Endothelial cell of umbilical vein (primary cell): ENCODE data around the gene PLXNB3. TPM values are rescaled to one million over a fixed set of nuclear protein-coding genes. Genes with fewer than 3 reads are reported as not detected.
"Not testable (repeated sequence)": the region's sequence is repeated elsewhere in the genome, so short reads cannot be mapped to it uniquely, and the experiment has no call there.

Source experiments
- BruUV-seq: library from RNA; stranded (reverse); fragments of 400-500 nt; replicated peaks from 2 replicates; lab custom pipeline; 2021; lab: Mats Ljungman, UMichigan
- CTCF ChIA-PET: fragments of 300-600, 350-600 bp; sonication (Branson Sonifier 250); formaldehyde crosslinking; loops from one replicate; lab custom pipeline; 2021; ENCODE audit warnings: antibody characterized with exemption, inconsistent platforms; lab: Charles Lee
- POLR2A ChIA-PET: fragments of 300-600, 350-600 bp; sonication (Branson Sonifier 250); formaldehyde crosslinking; loops from one replicate; lab custom pipeline; 2021; ENCODE audit warnings: antibody characterized with exemption, inconsistent platforms; lab: Charles Lee
- DNase-seq: peaks from one replicate; pipeline ENCODE4 v3.0.0-alpha.2; 2011; ENCODE audit warnings: low read depth, low spot score
- FAIRE-seq: peaks from 2 replicates; lab custom pipeline; 2011; peaks lifted over from hg19 to GRCh38; lab: Jason Lieb, UNC
- H2AFZ ChIP-seq: 2 replicates; pipeline ENCODE4 v1.6.0; 2012; ENCODE audit warnings: low read depth, low read length, control low read depth, inconsistent platforms
- H3K27ac ChIP-seq: 2 replicates; pipeline ENCODE4 v1.5.1; 2011; ENCODE audit warnings: low read depth, mild to moderate bottlenecking, control low read depth, low read length, moderate library complexity; ENCODE audit not compliant: insufficient read depth
- H3K27me3 ChIP-seq, 2 experiments: 2 replicates each; pipeline versions ENCODE4 v1.6.0 to v1.6.1; 2011; ENCODE audit warnings: low read length in 2 of 2, mixed read lengths in 1 of 2; ENCODE audit not compliant: control insufficient read depth in 2 of 2, insufficient read depth in 2 of 2
- H3K36me3 ChIP-seq, 2 experiments: 2 replicates in 1 of 2; 3 replicates in 1 of 2; pipeline ENCODE4 v1.5.1; 2011; ENCODE audit warnings: low read length in 2 of 2, mild to moderate bottlenecking in 1 of 2, moderate library complexity in 1 of 2; ENCODE audit not compliant: control insufficient read depth in 2 of 2, insufficient read depth in 2 of 2; ENCODE audit errors: extremely low read depth in 1 of 2
- H3K4me1 ChIP-seq: 3 replicates; pipeline ENCODE4 v1.5.1; 2011; ENCODE audit warnings: mild to moderate bottlenecking, low read length; ENCODE audit not compliant: control insufficient read depth, insufficient read depth; ENCODE audit errors: extremely low read depth
- H3K4me2 ChIP-seq: 2 replicates; pipeline ENCODE4 v1.6.1; 2011; ENCODE audit warnings: low read length, control low read depth, mixed read lengths; ENCODE audit not compliant: insufficient read depth
- H3K4me3 ChIP-seq, 3 experiments: fragments of 200-600 bp in 1 of 3; sonication (generic), shearing (Covaris generic) in 1 of 3; replicated peaks in 1 of 3; 2 replicates each; pipeline ENCODE4 v1.5.1; 2011 to 2016; ENCODE audit warnings: control low read depth in 3 of 3, low read length in 3 of 3, mild to moderate bottlenecking in 2 of 3, inconsistent platforms in 1 of 3, low read depth in 1 of 3, moderate library complexity in 1 of 3; ENCODE audit not compliant: insufficient read depth in 1 of 3
- H3K79me2 ChIP-seq: 2 replicates; pipeline ENCODE4 v1.6.0; 2012; ENCODE audit warnings: low read length, inconsistent platforms; ENCODE audit not compliant: control insufficient read depth, insufficient read depth
- H3K9ac ChIP-seq: replicated peaks from 2 replicates; pipeline ENCODE3; 2011; ENCODE audit warnings: low read length, control low read depth; ENCODE audit not compliant: insufficient read depth; ENCODE audit errors: extremely low read depth
- H3K9me1 ChIP-seq: replicated peaks from 3 replicates; pipeline ENCODE4 v1.6.0; 2011; ENCODE audit warnings: mild to moderate bottlenecking, low read length; ENCODE audit not compliant: control insufficient read depth, insufficient read depth; ENCODE audit errors: extremely low read depth
- H3K9me3 ChIP-seq: replicated peaks from 2 replicates; pipeline ENCODE4 v1.5.1; 2012; ENCODE audit warnings: low read length, inconsistent platforms; ENCODE audit not compliant: control insufficient read depth, insufficient read depth
- H4K20me1 ChIP-seq: replicated peaks from 2 replicates; pipeline ENCODE3; 2011; ENCODE audit warnings: mild to moderate bottlenecking, low read length; ENCODE audit not compliant: control insufficient read depth, insufficient read depth; ENCODE audit errors: extremely low read depth
- CTCF ChIP-seq, 2 donors: IDR thresholded peaks; 1 replicate in 1 of 2; 2 replicates in 1 of 2; pipeline ENCODE4 v1.5.1; 2011; ENCODE audit warnings: low read length in 2 of 2, mild to moderate bottlenecking in 2 of 2, moderate library complexity in 2 of 2, control low read depth in 1 of 2, inconsistent platforms in 1 of 2, low read depth in 1 of 2; ENCODE audit not compliant: insufficient read depth in 1 of 2; ENCODE audit errors: extremely low read depth in 1 of 2
- MYC ChIP-seq: IDR thresholded peaks from one replicate; pipeline ENCODE4 v1.6.1; 2011; ENCODE audit warnings: mild to moderate bottlenecking, low read depth, low read length
- POLR2A ChIP-seq: IDR thresholded peaks from 2 replicates; pipeline ENCODE4 v1.6.1; 2012; ENCODE audit warnings: low read depth, mild to moderate bottlenecking, control low read depth, low read length
- dilution Hi-C: fragments of 300-500 bp; cut with MboI; formaldehyde crosslinking; loops from one replicate; pipeline ENCODE4 v1.15.0; 2019; ENCODE audit warnings: low sequenced_read_pairs; ENCODE audit not compliant: extremely low pct_ligation_motif_present
- intact Hi-C: fragments of 100-400 bp; cut with micrococcal nuclease; formaldehyde crosslinking; loops from one replicate; pipeline ENCODE4 v1.10.0; 2022
- polyA plus RNA-seq, 4 experiments: library from polyadenylated mRNA; depleted of rRNA in 3 of 4; stranded (reverse) in 3 of 4; unstranded in 1 of 4; fragments of >200 nt; gene quantifications; 2 replicates each; pipeline versions ENCODE4 v1.2.1 to v1.2.3, GENCODE V29; 2011 to 2012; ENCODE audit warnings: missing spikeins in 1 of 4
- total RNA-seq: library from RNA; stranded (reverse); gene quantifications from 2 replicates; pipeline ENCODE4 v1.2.3, GENCODE V29; 2021

Gene PLXNB3
- total and polyA plus RNA-seq, 2 donors (not counting 3 experiments of a cell fraction or from before 2014, with no cell fraction given): 19.0 to 31.4 TPM

- H3K9me3 ChIP-seq: no peaks in the 10 kb centered on the region
- H3K4me3 ChIP-seq: no peak overlapping the region
- TF ChIP-seq CTCF (IDR thresholded peaks at IDR 0.05; ENCODE audit: extremely low read depth in 1 of 2, insufficient read depth in 1 of 2, low read depth in 1 of 2, low read length in 2 of 2) (no peak), POLR2A (no peak), MYC (no peak)
- POLR2A ChIA-PET: no interaction called here
- no peak overlapping the region for H3K4me2 ChIP-seq
- FAIRE-seq (no peak), DNase-seq (no peak)
- no peaks in the 10 kb centered on the region for H3K79me2 ChIP-seq
- H2AFZ ChIP-seq: no peak overlapping the region
- intact Hi-C loops: no loop called here
- dilution Hi-C loops: no loop called here
- CTCF ChIA-PET: no interaction called here
- no peak overlapping the region for H3K27ac ChIP-seq
- H3K36me3 ChIP-seq: no peaks in the 10 kb centered on the region
- no peaks in the 10 kb centered on the region for H4K20me1 ChIP-seq
- H3K4me1 ChIP-seq: no peaks in the 10 kb centered on the region
- H3K9me1 ChIP-seq: no peaks in the 10 kb centered on the region
- no peak overlapping the region for H3K9ac ChIP-seq
- H3K27me3 ChIP-seq: no peaks in the 10 kb centered on the region
- no TSS peak for BruUV-seq
These were observed 17.7 kb upstream of the PLXNB3 start for GRCh38 chrX:153746359-153746758.

- H3K9me1 ChIP-seq, H3K27me3 ChIP-seq, H2AFZ ChIP-seq, BruUV-seq, H3K79me2 ChIP-seq, H3K9me3 ChIP-seq, H3K36me3 ChIP-seq, H3K4me1 ChIP-seq, H4K20me1 ChIP-seq, H3K4me3 ChIP-seq, DNase-seq, H3K27ac ChIP-seq, intact Hi-C loops, H3K4me2 ChIP-seq, dilution Hi-C loops, POLR2A ChIA-PET, H3K9ac ChIP-seq, FAIRE-seq: not testable (repeated sequence)
- CTCF ChIA-PET: interaction anchor here (0.7 kb wide), 1 partner anchor 39 kb away, joined by 3 read pairs; no protein-coding TSS in a partner anchor
These were observed 17.1 kb upstream of the PLXNB3 start for GRCh38 chrX:153746991-153747390.

- H3K79me2 ChIP-seq, DNase-seq, H3K36me3 ChIP-seq, BruUV-seq, POLR2A ChIA-PET, H4K20me1 ChIP-seq, intact Hi-C loops, H3K27me3 ChIP-seq, H3K27ac ChIP-seq, H2AFZ ChIP-seq, H3K9me3 ChIP-seq, H3K9ac ChIP-seq, H3K9me1 ChIP-seq, H3K4me2 ChIP-seq, H3K4me3 ChIP-seq, CTCF ChIA-PET, H3K4me1 ChIP-seq, FAIRE-seq, dilution Hi-C loops: not testable (repeated sequence)
These were observed 15.0 kb upstream of the PLXNB3 start for GRCh38 chrX:153749017-153749416.
